ENCODE data around the gene SNAPC2.

- TF ChIP-seq POLR2A (IDR thresholded peaks at IDR 0.05) (no peak), CTCF (IDR thresholded peaks at IDR 0.05) (no peak)
Measured at GRCh38 chr19:7922836-7923195, 2.7 kb downstream of the SNAPC2 start.

Data from Peyer's patch (tissue), 4 donors.